RCC 7860 (cell line): ENCODE results near the gene TMEM17.

Experiments used
- DNase-seq: peaks from one replicate; pipeline ENCODE4 v3.0.0-alpha.2; 2015; ENCODE audit warnings: low spot score
- FAIRE-seq: peaks from 2 replicates; lab custom pipeline; 2012; peaks lifted over from hg19 to GRCh38; lab: Jason Lieb, UNC

Gene TMEM17

GRCh38 chr2:62458206-62458641 is 47.8 kb downstream of the TMEM17 start:
- FAIRE-seq = no peak
- no peak for DNase-seq

GRCh38 chr2:62457556-62457955 is 48.4 kb downstream of the TMEM17 start:
- no peak for FAIRE-seq
- DNase-seq = no peak

DNA sequence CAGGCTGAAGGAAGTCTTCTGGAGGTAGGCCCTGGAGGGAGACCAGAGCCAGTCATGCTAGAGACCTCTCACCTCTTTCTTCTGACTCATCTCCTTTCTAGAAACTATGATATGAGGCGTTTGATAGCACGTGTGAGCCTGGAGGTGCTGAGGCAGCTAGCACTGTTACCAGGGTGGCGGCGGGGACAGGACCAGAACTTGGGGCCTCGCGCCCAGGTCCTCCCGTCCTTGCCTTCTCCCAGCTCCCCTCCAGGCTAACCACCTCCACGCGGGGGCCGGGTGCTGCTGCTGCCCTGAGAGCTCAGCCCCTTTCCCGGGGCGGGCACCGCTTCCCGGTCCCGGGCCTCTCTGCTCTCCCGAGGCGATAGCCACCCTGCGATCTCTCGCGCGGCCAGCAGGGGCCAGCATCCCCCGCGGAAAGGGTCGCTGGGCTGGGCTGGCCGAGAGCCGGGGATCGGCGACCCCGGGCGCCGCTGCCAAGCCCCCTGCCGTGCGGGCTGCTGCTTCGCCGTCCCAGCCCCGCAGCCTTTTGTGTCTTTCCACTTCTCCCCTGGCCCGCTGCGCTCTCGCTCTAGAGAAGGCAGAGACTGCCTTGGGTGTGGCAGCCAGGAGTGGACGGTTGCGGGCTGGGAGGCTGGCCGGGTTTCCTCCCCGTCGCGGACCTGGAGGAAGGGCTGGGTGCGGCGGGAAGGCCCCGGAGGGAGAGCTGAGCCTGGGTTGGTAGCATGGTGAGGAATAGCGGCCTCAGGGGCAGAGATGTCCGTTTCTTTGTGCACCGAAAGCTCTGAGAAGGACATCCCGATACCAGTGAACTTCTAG is 49.1 kb downstream of the TMEM17 start:
- DNase-seq (peak; percentile 77), FAIRE-seq (no peak)

DNA sequence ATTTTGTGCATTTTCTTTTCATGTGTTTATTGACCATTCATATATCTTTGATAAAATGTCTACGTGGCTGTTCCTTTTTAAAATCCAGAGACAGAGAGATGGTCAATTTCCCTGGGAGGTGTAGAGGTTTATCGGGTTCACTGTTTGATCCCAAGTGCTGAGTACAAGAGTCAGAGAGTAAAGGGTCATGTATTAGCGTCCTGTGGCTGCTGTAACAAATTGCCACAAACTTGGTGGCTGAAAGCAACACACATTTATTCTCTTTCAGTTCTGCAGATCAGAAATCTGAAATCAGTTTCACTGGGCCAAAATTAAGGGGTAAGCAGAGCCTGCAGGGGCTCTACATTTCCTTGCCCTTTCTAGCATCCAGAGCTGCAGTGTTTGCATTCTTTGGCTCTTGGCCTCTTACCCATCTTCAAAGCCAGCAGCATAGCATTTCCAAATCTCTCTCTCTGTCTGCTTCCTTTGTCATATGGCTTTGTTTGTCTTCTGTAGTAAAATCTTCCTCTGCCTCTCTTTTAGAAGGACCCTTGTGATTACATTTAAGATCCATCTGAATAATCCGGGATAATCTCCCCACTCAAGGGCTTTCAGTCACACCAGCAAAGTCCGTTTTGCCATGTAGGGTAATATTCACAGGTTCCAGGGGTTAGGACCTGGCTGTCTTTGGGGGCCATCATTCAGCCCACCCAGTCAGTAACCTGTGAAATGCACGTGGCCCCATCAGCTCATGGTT is 49.9 kb downstream of the TMEM17 start:
- no peak for FAIRE-seq
- no peak for DNase-seq

DNA sequence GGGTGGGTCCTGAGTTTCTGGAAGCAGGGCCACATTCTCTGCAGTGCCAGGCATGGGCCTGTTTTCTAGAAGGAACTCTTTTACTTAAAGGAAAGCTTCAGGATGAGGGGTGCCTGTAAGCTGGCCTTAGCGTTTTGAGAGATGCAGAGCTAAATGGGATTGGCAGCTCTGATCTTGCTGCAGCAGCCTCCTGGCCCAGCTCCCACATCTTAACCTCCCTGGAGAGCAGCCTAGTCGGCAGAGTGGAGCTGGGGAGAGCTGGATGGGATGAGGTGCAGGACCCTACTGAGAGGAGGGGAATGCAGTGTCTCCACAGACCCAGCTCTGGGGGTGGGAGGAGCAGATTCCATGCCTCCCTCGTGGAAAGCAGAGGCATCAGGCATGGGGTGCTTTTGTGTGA is 52.0 kb downstream of the TMEM17 start:
- no peak for FAIRE-seq
- DNase-seq = no peak

DNA sequence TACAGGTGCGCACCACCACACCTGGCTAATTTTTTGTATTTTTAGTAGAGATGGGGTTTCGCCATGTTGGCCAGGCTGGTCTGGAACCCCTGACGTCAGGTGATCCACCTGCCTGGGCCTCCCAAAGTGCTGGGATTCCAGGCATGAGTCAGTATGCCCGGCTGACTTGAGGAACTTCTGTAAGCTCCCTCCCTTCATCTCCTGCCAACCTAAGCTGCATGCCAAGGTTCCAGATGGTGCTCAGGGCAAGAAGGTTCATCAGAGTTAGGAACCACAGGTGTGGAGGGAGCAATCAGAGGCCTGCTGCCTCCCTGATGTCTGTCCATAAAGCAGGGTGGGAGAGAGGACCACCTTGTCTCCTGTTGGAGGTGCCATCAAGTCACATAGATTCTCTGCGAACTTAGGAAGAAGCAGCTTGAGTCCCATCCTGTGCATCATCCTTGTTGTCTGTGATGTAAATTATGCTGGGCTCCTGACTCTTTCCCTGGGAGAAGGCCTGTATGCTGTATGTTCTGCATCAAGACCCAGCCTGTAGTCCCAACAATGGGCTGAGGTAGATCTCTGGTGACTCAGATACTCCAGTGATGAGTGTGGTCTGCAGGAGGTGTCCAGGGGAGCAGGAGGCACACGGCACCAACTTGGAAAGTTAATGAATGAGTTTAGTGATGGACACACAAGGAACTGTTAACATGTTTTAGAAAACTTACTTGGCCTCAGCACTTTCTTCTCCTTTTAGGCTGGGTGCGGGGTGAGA is 53.1 kb downstream of the TMEM17 start:
- DNase-seq (peak; percentile 21), FAIRE-seq (no peak)

DNA sequence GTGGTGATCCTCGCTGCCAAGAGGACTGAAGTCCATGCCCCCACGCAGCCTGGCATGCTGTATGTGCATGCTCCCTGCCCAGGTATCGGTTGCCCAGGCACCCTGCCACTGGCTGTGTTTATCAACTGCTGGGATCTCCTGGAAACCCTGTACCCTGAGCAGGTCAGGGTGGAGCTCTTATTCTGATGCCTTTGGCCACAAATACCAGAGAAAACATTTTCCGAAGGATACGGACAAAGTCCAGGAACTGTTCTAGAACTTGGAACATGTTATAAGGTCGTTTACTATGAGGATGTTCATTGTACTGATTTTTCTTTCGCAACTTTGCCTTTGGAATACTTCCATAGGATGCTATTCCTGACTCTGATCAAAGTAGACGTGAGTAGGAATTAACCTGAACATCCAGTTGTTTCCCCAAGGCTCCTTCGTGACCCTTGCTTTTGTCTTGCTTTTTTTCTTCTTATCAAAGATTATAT is 55.2 kb downstream of the TMEM17 start:
- no peak for FAIRE-seq
- no peak for DNase-seq
